Measurements from ENCODE around the gene BEX1.

DNA sequence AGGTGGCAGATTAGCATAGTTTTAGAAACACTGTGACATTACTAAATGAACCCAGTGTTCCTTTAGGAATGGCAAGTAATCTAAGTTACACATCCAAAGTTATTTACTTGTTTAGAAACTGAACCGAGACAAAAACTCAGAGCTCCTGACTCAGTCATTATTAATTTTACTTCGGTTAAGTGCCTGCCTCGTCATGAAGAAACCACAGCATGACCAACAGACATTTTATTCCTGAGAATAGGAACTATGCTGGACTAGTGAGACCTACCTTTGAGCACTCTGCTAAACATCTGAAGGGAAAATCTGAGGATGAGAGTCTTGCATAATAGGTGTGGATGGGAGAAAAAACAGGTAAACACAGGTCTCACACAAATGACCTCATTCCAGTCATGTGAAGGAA lies 2.5 kb downstream of the BEX1 start:
- TF ChIP-seq, protein P1, sequence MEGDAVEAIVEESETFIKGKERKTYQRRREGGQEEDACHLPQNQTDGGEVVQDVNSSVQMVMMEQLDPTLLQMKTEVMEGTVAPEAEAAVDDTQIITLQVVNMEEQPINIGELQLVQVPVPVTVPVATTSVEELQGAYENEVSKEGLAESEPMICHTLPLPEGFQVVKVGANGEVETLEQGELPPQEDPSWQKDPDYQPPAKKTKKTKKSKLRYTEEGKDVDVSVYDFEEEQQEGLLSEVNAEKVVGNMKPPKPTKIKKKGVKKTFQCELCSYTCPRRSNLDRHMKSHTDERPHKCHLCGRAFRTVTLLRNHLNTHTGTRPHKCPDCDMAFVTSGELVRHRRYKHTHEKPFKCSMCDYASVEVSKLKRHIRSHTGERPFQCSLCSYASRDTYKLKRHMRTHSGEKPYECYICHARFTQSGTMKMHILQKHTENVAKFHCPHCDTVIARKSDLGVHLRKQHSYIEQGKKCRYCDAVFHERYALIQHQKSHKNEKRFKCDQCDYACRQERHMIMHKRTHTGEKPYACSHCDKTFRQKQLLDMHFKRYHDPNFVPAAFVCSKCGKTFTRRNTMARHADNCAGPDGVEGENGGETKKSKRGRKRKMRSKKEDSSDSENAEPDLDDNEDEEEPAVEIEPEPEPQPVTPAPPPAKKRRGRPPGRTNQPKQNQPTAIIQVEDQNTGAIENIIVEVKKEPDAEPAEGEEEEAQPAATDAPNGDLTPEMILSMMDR (conservative IDR thresholded peaks at IDR 0.05; ENCODE audit: low read depth, low read length): no peak
- TF ChIP-seq EZH2 (IDR thresholded peaks at IDR 0.05; ENCODE audit: borderline replicate concordance, low read depth, low read length, poor library complexity, severe bottlenecking): no peak

All from A673 (cell line).